ENCODE data around the gene RBFOX2.

GRCh38 chr22:35884529-35884928 lies 144.1 kb downstream of the RBFOX2 start:
- no peak for TF ChIP-seq CREB1 (CRISPR knock-in tag; IDR thresholded peaks at IDR 0.05; ENCODE audit: low read depth)
- TF ChIP-seq, protein P1, sequence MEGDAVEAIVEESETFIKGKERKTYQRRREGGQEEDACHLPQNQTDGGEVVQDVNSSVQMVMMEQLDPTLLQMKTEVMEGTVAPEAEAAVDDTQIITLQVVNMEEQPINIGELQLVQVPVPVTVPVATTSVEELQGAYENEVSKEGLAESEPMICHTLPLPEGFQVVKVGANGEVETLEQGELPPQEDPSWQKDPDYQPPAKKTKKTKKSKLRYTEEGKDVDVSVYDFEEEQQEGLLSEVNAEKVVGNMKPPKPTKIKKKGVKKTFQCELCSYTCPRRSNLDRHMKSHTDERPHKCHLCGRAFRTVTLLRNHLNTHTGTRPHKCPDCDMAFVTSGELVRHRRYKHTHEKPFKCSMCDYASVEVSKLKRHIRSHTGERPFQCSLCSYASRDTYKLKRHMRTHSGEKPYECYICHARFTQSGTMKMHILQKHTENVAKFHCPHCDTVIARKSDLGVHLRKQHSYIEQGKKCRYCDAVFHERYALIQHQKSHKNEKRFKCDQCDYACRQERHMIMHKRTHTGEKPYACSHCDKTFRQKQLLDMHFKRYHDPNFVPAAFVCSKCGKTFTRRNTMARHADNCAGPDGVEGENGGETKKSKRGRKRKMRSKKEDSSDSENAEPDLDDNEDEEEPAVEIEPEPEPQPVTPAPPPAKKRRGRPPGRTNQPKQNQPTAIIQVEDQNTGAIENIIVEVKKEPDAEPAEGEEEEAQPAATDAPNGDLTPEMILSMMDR (conservative IDR thresholded peaks at IDR 0.05; ENCODE audit: low read depth in 2 of 2), result no peak
- no peak for TF ChIP-seq ZNF331 (CRISPR knock-in tag; IDR thresholded peaks at IDR 0.05; ENCODE audit: low read depth)

Measured in GM23338 (cell line).